ENCODE results near the gene PARD3B.

Gene PARD3B

GRCh38 chr2:204947405-204947804 is 402.1 kb downstream of the PARD3B start:
- Mint-ChIP-seq H3K9me3 (peaks cover 22% of the 10 kb centered on the region), H3K4me1 (peaks cover 24% of the 10 kb centered on the region), H3K27ac (peak overlapping the region; percentile 44 to 70 (median 60)), H3K4me3 (no peak overlapping the region), H3K27me3 (ENCODE audit: low read depth) (no peaks in the 10 kb centered on the region), H3K36me3 (ENCODE audit: low read depth) (peaks cover 29% of the 10 kb centered on the region)
- no peak for TF ChIP-seq CTCF (IDR thresholded peaks at IDR 0.05; ENCODE audit: unreplicated experiment in 3 of 3)

GRCh38 chr2:204948024-204948763 is 402.9 kb downstream of the PARD3B start:
- Mint-ChIP-seq H3K27ac (peak overlapping the region; percentile 60 to 80 (median 70)), H3K4me1 (peaks cover 24% of the 10 kb centered on the region), H3K4me3 (no peak overlapping the region), H3K36me3 (ENCODE audit: low read depth) (peaks cover 26% of the 10 kb centered on the region), H3K9me3 (peaks cover 22% of the 10 kb centered on the region), H3K27me3 (ENCODE audit: low read depth) (no peaks in the 10 kb centered on the region)
- TF ChIP-seq CTCF (IDR thresholded peaks at IDR 0.05; ENCODE audit: unreplicated experiment in 3 of 3), result no peak

DNA sequence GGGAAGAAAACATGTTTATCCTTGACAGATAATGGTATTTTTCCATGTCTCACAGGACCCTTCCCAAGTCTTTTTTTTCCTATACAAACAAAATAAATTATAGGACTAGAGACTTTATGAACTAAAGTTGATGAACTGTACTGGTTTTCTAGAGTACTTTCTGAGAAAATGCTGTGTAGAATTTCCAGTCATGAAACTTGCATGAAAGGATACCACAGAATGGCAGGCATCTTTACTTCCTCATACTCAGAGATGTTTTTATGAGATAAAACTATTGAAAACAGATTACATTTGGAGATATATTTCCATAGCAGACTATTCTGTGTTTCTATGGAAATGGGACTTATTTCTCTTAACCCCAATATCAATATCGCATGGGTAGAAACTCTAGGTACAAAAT is 403.5 kb downstream of the PARD3B start:
- peaks cover 20% of the 10 kb centered on the region for H3K36me3 Mint-ChIP-seq (ENCODE audit: low read depth)
- H3K4me3 Mint-ChIP-seq, result no peak overlapping the region
- H3K4me1 Mint-ChIP-seq, result peaks cover 24% of the 10 kb centered on the region
- peak overlapping the region in 2 of 3 experiments; percentile 70 to 80 for H3K27ac Mint-ChIP-seq
- peaks cover 16% of the 10 kb centered on the region for H3K9me3 Mint-ChIP-seq
- no peak for TF ChIP-seq CTCF (IDR thresholded peaks at IDR 0.05; ENCODE audit: unreplicated experiment in 3 of 3)
- H3K27me3 Mint-ChIP-seq (ENCODE audit: low read depth), result no peaks in the 10 kb centered on the region

GRCh38 chr2:204950695-204951346 is 405.5 kb downstream of the PARD3B start:
- TF ChIP-seq CTCF (IDR thresholded peaks at IDR 0.05; ENCODE audit: unreplicated experiment in 3 of 3), result no peak
- Mint-ChIP-seq H3K4me1 (peaks cover 23% of the 10 kb centered on the region), H3K27ac (no peak overlapping the region), H3K36me3 (ENCODE audit: low read depth) (peaks cover 9% of the 10 kb centered on the region), H3K9me3 (peaks cover 8% of the 10 kb centered on the region), H3K27me3 (ENCODE audit: low read depth) (no peaks in the 10 kb centered on the region), H3K4me3 (no peak overlapping the region)

DNA sequence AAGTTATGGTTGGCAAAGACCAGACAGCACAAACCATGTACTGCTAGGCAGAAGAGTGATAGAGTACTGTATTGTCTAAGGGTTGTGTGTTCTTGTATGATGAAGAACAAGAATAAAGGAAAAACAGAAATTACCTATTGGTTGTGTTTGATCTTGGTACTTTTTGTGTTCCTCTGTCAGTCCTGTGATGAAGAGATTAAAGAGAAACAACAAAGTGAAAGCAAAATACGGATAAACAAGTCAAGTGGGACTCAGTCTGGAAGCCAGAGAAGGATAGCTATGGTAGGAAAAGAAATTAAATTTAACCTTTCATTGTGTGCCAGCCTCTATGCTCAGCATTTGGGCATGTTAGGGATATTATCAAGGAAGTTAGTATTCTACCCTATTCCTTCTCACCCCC is 413.1 kb downstream of the PARD3B start:
- Mint-ChIP-seq H3K27ac (no peak overlapping the region), H3K27me3 (ENCODE audit: low read depth) (no peaks in the 10 kb centered on the region), H3K4me1 (no peaks in the 10 kb centered on the region)

More for the DNA sequence above, 413.1 kb downstream of the PARD3B start:
- Mint-ChIP-seq H3K9me3 (no peaks in the 10 kb centered on the region), H3K36me3 (ENCODE audit: low read depth) (no peaks in the 10 kb centered on the region), H3K4me3 (no peak overlapping the region)
- TF ChIP-seq CTCF (IDR thresholded peaks at IDR 0.05; ENCODE audit: unreplicated experiment in 3 of 3), result no peak

Measured in nephron (organoid).